Measurements from ENCODE around the gene EXO1. TPM values are rescaled to one million over a fixed set of nuclear protein-coding genes. Genes with fewer than 3 reads are reported as not detected.
"Not testable (repeated sequence)": the region's sequence is repeated elsewhere in the genome, so short reads cannot be mapped to it uniquely, and the experiment has no call there.

Gene EXO1
- total RNA-seq, 3 donors from 2014 or later = 2.0 to 7.4 (median 2.1) TPM

GRCh38 chr1:241819340-241819866 is 28.6 kb upstream of the EXO1 start:
- Histone ChIP-seq H3K9me3 (no peaks in the 10 kb centered on the region), H3K4me3 (no peak overlapping the region), H3K4me1 (ENCODE audit: low read depth) (no peaks in the 10 kb centered on the region), H3K36me3 (ENCODE audit: low read depth) (no peaks in the 10 kb centered on the region)
- ATAC-seq (no peak), DNase-seq (no peak)
- intact Hi-C loops (cut with DNase I, micrococcal nuclease) = no loop called here
- TF ChIP-seq CTCF (IDR thresholded peaks at IDR 0.05) = no peak

GRCh38 chr1:241821363-241821762 is 26.6 kb upstream of the EXO1 start:
- TF ChIP-seq CTCF (IDR thresholded peaks at IDR 0.05) = no peak
- DNase-seq = no peak
- intact Hi-C loops (cut with DNase I, micrococcal nuclease) = no loop called here

GRCh38 chr1:241822846-241823245 is 25.2 kb upstream of the EXO1 start:
- TF ChIP-seq CTCF (IDR thresholded peaks at IDR 0.05) = no peak
- ATAC-seq (no peak), DNase-seq (no peak)
- Histone ChIP-seq H3K4me3 (no peak overlapping the region), H3K4me1 (ENCODE audit: low read depth) (no peaks in the 10 kb centered on the region), H3K9me3 (no peaks in the 10 kb centered on the region), H3K36me3 (ENCODE audit: low read depth) (no peaks in the 10 kb centered on the region)
- intact Hi-C loops (cut with DNase I, micrococcal nuclease) = no loop called here

More at GRCh38 chr1:241821363-241821762, 26.6 kb upstream of the EXO1 start:
- no peak overlapping the region for H3K4me3 ChIP-seq
- no peaks in the 10 kb centered on the region for H3K36me3 ChIP-seq (ENCODE audit: low read depth)
- ATAC-seq = no peak
- H3K9me3 ChIP-seq = no peaks in the 10 kb centered on the region
- no peaks in the 10 kb centered on the region for H3K4me1 ChIP-seq (ENCODE audit: low read depth)

- no peaks in the 10 kb centered on the region for H3K9me3 ChIP-seq
- intact Hi-C loops (cut with DNase I, micrococcal nuclease) = no loop called here
- TF ChIP-seq CTCF (IDR thresholded peaks at IDR 0.05) = no peak
- H3K4me1 ChIP-seq (ENCODE audit: low read depth) = no peaks in the 10 kb centered on the region
- no peak for DNase-seq
- H3K36me3 ChIP-seq (ENCODE audit: low read depth) = no peaks in the 10 kb centered on the region
- no peak for ATAC-seq
- H3K4me3 ChIP-seq = no peak overlapping the region
These were observed 24.1 kb upstream of the EXO1 start for GRCh38 chr1:241823925-241824324.

GRCh38 chr1:241825581-241825980 is 22.4 kb upstream of the EXO1 start:
- no peaks in the 10 kb centered on the region for H3K36me3 ChIP-seq (ENCODE audit: low read depth)
- no peak for ATAC-seq
- H3K4me3 ChIP-seq = no peak overlapping the region
- no peak for TF ChIP-seq CTCF (IDR thresholded peaks at IDR 0.05)
- H3K9me3 ChIP-seq = no peaks in the 10 kb centered on the region
- no peaks in the 10 kb centered on the region for H3K4me1 ChIP-seq (ENCODE audit: low read depth)
- intact Hi-C loops (cut with DNase I, micrococcal nuclease) = no loop called here
- DNase-seq = no peak

- H3K4me3 ChIP-seq; H3K36me3 ChIP-seq (ENCODE audit: low read depth); ATAC-seq; DNase-seq; H3K4me1 ChIP-seq (ENCODE audit: low read depth); intact Hi-C loops (cut with DNase I, micrococcal nuclease); H3K9me3 ChIP-seq: not testable (repeated sequence)
These were observed 21.4 kb upstream of the EXO1 start for GRCh38 chr1:241826613-241827012.

Measured in mucosa of descending colon (tissue), 3 donors.